K562 treated with DMSO at 1 percent for 24 hours (cell line): ENCODE data around the gene LRRC43. TPM values are rescaled to one million over a fixed set of nuclear protein-coding genes. Genes with fewer than 3 reads are reported as not detected.

ENCODE experiments used
- total RNA-seq: library from RNA; unstranded; fragments of 300-600 nt; gene quantifications from 2 replicates; pipeline ENCODE4 v1.2.3, GENCODE V29; 2022; ENCODE audit warnings: low read depth; ENCODE audit not compliant: insufficient read depth

Gene LRRC43, protein sequence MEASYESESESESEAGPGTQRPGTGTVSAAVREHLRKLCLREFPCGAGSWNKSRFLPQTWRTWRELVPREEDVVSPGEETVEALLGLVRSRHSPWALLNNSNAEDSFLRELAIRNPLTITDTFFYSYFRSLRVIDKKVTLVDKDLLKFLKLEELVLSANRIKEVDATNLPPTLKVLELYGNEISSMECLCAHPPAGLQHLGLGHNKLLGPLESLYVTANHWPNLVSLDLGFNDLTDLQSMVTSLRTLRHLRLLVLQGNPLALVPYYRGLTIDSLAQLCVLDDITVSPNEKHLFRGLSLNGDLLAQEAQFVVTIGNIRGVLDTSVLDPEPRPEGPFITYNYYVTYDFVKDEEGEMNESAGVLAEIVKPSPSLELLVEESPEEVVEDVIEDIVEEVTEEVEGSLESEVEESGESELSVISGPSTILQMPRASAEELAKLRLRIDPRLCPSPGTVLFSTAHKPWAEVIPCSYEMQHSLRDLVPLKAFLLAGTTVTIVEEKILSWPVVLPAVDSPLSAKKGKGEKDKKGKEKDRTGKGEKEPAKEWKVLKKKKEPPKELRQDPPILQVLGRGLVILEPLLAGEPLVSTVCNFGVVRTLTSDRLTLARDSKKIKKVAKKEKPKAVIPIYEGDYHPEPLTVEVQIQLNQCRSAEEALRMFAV
- not detected in 2 replicates for total RNA-seq

DNA sequence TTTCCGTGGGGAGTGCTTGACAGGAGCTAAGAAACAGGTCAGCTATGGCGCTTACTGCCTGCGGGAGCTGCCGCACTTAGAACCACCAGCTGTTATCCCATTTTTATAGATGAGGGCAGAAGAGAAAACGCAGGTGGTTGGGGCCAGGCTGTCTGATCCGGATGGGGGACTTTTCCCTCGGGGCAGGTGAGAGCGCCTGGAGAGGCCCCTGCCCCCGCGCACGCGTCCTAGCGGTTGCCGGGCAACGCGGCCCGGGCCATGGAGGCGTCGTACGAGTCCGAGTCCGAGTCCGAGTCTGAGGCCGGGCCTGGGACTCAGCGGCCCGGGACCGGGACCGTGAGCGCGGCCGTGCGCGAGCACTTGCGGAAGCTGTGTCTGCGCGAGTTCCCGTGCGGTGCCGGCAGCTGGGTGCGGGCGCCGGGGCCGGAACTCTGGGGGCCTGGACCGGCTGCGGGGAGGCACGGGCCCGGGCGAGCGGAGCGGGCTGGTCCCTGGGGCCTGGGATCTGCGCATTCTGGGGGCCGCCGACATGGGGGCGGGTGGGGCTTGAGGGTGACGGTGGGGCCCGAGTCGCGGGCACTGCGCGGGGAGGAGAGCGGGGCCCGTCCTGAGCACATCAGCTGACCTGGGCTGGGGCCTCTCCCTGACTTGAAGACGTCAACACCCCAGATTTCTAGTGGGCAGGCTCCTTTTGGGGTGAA, at the start of gene LRRC43:
TSS of gene LRRC43 (plus strand) at position 237 of the 701 bp plus-strand sequence. CDS start at position 259, 22 bp downstream.

DNA sequence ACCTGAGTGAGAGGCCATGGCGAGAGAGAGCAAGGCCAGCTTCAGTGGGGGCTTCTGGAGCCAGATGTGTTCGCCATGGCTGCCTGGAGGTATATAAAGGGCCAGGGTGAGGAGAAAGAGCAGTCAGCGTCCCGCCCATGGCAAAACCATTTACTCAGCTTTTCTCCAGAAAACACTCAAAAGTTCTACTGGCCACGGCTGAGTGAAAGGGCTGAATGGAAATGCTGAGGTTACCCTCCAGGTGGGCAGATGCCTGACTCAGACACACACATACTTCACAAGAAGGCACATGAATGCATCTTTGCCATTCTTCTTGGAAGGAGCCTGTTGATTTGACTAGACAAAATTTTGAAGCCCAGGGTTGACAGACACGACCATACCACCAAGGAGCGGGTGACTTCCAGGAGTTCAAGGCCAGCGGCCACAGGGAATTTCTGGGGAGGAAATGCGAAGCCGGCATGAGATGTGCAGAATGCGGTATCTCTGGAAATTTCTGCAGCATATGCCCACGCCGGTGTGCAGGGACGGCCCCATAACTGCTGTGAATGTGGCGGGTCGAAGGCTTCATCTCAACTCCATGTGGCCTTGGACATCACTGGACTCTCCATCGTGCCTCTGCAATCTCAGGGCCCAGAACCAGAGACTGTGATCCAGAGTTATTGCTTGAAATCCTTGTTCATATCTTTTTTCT, 8.6 kb upstream of the LRRC43 start, which contains the start of gene IL31:
TSS of gene IL31 (minus strand) at position 67 of the 691 bp plus-strand sequence. CDS start at position 18, 49 bp downstream.

DNA sequence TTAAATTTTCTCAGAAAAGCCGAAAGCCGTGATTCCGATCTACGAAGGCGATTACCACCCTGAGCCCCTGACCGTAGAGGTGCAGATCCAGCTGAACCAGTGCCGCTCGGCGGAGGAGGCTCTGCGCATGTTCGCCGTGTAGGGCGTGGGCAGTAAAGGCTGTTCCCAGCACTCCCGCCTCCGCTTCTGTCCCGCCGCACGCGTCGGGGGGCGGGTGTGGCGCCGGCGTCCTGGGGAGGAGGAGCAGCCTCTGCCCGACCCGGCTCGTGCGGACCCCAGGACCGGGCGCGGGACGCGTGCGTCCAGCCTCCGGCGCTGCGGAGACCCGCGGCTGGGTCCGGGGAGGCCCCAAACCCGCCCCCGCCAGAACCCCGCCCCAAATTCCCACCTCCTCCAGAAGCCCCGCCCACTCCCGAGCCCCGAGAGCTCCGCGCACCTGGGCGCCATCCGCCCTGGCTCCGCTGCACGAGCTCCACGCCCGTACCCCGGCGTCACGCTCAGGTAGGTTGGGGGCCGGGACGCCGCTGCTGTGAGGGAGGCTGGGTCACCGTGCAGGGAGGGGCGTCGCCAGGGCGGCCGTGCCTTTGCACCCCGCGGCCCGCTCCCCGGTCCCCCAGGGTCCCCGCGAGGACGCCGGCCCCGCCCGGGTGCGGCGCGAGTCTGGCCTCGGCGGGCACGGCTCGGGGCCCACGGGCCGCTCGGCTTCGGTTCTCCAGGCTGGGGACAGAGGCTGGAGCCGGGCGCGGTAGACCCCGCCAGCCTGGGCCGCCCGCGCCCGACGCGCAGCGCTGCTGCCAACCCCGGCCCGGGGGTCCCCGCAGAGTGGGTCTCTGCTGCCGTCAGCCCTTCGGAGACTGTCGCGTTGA, 20.6 kb downstream of the LRRC43 start, which contains the start of gene B3GNT4:
TSS of gene B3GNT4 (plus strand) at position 409 of the 866 bp plus-strand sequence. CDS start 910 bp downstream, outside the sequence.

DNA sequence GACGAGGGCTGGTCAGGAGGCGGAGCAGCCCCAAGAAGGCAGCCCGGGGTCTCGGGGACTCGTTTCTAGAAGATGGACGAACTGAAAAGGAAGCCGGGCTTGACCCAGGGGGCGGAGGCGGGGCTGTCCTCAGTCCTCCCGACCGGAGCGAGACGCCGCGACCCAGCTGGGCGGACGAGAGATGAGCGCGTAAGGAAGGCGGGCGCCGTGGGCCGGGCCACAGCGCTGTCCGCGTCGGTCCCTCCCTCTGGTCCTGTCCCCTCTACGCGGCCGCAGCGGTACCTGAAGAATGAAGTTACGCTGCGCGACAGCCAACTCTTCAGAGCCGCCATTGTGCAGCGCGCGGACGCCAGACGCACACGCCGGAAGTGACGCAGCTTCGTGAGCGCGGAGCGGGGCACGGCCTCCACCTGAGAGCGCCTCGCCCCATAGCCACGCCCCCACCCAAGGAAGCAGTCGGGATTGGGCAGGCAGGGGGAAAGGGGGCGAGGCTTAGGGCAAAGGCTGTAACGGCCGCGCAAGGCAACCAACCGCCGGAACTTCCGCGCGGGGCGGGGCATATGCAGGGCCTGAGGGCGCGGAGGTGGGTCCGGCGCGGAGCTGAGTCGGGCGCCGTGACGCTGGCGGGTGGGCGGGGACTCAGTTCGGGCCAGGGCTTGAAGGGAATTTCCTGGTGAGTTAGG, 42.9 kb downstream of the LRRC43 start, which contains the start of gene DIABLO:
TSS of gene DIABLO (minus strand) at position 370 of the 683 bp plus-strand sequence. CDS start at position 332, 38 bp downstream.

Other genes with a start within 250 kb of the LRRC43 start
- gene BCL7A, start 161.2 kb upstream of the LRRC43 start, total RNA-seq: 22.3 and 24.8 TPM in 2 replicates
- 36.3 and 36.7 TPM in 2 replicates for gene MLXIP, start 104.4 kb upstream of the LRRC43 start, total RNA-seq
- not detected in 2 replicates for gene IL31, start 8.9 kb upstream of the LRRC43 start, total RNA-seq
- gene B3GNT4, start 20.6 kb downstream of the LRRC43 start, total RNA-seq: 2.4 and 2.7 TPM in 2 replicates
- gene DIABLO, start 42.9 kb downstream of the LRRC43 start, total RNA-seq: 63.3 and 68.8 TPM in 2 replicates
- 16.3 and 19.9 TPM in 2 replicates for gene VPS33A, start 83.4 kb downstream of the LRRC43 start, total RNA-seq
- gene CLIP1, start 239.5 kb downstream of the LRRC43 start, total RNA-seq: 28.9 and 35.3 TPM in 2 replicates